RCC 7860 (cell line): ENCODE measurements around the gene UFSP1.
"Not testable (repeated sequence)": the region's sequence is repeated elsewhere in the genome, so short reads cannot be mapped to it uniquely, and the experiment has no call there.

Experiments used
- DNase-seq: peaks from one replicate; pipeline ENCODE4 v3.0.0-alpha.2; 2015; ENCODE audit warnings: low spot score
- FAIRE-seq: peaks from 2 replicates; lab custom pipeline; 2012; peaks lifted over from hg19 to GRCh38; lab: Jason Lieb, UNC

Gene UFSP1

DNA sequence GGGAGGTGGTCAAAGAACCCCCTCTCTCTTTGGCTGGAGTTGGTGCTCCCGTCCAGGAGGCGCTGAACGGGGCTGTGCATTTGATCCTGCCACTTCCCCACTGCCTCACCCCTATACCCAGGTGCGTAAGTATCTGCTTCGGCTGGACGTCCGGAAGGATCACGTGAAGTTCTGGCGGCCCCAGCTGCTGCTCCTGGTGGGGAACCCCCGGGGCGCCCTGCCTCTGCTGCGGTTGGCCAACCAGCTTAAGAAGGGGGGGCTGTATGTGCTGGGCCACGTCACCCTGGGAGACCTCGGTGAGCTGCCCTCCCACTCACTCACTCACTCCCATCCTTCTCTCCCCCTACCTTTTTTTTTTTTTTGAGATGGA is 27.9 kb downstream of the UFSP1 start:
- FAIRE-seq (no peak), DNase-seq (no peak)

DNA sequence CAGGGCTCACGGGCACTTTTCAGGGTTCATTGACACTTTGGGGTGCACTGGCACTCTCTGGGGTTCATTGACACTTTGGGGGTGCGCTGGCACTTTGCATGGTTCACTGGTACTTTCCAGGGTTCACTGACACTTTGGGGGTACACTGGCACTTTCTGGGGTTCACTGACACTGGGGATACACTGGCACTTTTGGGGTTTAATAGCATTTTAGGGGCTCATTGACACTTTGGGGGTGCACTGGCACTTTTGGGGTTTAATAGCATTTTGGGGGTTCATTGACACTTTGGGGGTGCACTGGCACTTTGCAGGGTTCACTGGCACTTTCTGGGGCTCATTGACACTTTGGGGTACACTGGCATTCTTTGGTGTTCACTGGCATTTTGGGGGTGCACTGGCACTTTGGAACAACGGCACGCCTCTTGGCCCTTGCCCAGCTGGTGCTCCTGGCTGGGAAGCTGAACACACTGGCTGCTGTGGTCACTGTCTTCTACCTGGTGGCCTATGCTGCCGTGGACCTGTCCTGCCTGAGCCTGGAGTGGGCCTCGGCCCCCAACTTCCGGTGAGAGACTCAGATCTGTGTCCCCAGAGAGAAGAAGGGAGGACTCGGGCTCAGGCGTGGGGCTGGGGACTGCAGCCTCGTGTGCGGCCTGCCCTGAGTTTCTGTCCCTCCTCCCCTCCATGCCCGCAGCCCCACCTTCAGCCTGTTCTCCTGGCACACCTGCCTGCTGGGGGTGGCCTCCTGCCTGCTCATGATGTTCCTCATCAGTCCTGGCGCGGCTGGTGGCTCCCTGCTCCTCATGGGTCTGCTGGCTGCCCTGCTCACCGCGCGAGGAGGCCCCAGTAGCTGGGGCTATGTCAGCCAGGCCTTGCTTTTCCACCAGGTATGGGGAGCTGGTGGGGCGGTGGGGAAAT is 28.6 kb downstream of the UFSP1 start:
- DNase-seq, result no peak
- FAIRE-seq, result no peak

DNA sequence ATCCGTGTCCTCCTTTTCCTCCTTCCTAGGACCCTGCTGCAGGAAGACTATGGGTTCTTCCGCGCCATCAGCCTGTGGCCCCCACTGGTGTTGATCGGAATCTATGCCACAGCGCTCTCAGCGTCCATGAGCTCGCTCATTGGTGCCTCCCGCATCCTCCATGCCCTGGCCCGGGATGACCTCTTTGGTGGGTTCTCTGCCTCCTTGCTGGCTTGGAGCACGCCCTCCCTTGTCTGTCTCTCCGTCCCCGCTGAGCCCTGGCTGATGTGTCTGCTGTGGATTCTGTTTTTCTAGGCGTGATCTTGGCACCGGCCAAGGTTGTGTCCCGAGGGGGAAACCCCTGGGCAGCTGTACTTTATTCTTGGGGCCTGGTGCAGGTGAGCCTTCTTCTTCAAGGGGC is 29.7 kb downstream of the UFSP1 start:
- no peak for FAIRE-seq
- no peak for DNase-seq

DNA sequence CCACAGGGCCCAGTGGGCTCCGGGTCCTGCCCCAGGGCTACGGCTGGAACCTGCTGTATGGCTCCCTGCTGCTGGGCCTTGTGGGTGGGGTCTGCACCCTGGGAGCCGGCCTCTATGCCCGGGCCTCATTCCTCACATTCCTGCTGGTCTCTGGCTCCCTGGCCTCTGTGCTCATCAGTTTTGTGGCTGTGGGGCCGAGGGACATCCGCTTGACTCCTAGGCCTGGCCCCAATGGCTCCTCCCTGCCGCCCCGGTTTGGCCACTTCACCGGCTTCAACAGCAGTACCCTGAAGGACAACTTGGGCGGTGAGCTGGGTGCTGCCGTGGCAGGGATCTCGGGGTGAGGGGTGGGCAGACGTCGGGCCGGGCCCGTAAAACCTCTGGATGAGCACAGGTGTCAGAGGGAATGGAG is 32.6 kb downstream of the UFSP1 start:
- DNase-seq (no peak), FAIRE-seq (no peak)

DNA sequence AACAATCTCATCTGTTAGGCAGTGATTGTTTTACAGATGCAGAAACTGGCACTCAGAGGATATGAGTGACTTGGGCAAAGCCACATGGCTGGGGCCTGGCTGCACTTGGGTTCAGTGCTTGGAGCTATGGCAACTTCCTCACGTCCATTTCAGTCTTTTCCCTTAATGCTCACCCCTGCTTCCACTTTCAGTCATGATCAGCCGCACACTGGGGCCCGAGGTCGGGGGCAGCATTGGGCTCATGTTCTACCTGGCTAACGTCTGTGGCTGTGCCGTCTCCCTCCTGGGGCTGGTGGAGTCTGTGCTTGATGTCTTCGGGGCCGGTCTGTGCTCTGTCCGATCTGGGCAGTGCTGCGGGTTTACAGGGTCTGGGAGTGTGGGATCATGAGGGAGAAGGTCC is 34.0 kb downstream of the UFSP1 start:
- FAIRE-seq (no peak), DNase-seq (no peak)

DNA sequence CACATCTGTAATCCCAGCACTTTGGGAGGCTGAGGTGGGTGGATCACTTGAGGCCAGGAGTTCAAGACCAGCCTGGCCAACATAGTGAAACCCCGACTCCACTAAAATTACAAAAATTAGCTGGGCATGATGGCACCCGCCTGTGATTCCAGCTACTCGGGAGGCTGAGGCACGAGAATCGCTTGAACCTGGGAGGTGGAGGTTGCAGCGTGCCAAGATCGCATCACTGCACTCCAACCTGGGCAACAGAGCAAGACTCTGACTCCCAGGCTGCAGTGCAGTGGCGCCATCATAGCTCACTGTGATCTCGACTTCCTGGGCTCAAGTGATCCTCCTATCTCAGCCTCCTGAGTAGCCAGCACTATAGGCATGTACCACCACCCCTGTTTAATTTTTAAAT is 34.6 kb downstream of the UFSP1 start:
- DNase-seq, FAIRE-seq: not testable (repeated sequence)

DNA sequence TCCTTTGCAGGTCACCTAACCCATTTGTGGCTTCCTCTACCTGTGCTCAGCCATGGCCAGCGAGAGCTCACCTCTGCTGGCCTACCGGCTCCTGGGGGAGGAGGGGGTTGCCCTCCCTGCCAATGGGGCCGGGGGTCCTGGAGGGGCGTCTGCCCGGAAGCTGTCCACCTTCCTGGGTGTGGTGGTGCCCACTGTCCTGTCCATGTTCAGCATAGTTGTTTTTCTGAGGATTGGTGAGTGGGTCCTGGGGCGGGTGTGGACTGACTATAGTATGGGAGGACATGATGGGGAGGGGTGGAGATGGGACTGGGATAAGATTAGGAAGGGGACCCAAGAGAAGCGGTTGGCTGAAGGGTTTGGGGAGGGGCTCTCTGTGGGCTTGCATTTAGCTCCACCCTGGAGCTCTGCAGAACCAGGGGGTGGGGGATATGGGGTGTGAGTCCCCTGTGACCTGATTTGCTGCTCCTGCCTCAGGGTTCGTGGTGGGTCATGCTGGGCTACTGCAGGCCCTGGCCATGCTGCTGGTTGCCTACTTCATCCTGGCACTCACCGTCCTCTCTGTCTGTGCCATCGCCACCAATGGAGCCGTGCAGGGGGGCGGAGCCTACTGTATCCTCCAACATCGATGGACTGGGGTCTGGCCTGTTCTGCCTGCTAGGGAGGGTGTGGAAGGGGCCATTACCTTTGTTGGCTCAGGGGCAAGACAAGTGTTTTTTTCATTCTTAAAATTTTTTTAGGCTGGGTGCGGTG is 35.2 kb downstream of the UFSP1 start:
- no peak for DNase-seq
- FAIRE-seq, result no peak

DNA sequence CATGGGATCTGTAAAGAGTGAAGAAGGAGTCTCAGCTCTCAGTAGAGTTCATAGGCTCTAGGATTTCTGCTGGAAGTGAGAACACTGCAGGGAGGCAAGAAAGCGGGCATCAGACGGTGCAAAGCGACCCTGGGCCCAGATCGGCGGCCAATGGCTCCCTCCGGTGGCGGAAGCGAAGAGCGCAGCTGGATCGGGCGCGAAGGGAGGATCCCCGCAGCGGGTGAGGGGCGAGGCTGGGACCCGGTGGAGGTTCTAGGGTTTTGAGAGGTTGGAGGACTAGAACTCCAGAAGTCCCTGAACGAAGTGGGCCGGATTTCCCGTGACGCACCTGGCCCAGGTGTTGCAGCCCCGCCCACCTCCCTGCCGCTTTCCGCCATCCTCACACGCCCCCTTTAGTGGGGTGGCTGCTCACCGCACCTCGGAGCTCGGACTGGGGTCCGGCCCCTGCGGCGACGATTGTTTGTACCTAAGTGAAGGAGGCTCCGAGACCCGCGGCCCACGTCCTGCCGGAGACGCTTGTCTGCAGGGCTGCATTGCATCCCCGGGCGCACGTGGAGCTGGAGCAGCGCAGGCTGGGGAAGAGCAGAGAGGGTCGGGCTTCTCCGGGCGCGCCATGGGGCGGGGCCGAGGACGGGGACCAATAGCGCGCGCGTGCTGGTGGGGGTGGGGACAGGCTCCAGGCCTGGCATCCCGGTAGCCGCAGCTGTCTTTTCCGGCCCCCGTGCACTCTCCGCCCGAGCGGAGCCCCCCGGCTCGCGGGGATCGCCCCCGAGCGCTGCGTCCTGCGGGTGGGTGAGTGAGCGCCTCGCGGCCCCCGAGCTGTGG is 37.3 kb downstream of the UFSP1 start, which contains the start of gene SLC12A9:
SLC12A9 (plus strand) TSS at position 666 of the 825 bp plus-strand sequence. CDS start 1,485 bp downstream, outside the sequence.
- peak; percentile 78 for DNase-seq
- FAIRE-seq, result peak; percentile 14

DNA sequence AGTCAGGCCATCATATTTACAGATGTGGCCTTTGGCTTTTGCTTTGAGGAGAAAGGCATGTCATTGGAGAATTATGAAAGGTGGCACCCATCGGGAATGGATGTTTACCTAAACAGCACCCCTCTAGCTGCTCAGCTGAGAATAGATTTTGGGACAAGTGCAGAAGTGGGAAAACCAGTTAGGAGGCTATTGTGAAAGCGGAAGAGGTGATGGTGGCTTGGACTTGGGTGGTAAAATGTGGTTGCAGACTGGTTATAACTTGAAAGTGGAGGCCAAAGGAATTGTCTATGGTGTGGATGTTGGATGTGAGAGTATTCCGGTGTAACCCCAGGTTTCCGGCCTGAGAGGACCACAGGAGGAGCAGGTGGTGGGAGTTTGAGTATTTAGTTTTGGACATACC is 42.2 kb downstream of the UFSP1 start:
- no peak for DNase-seq
- no peak for FAIRE-seq

DNA sequence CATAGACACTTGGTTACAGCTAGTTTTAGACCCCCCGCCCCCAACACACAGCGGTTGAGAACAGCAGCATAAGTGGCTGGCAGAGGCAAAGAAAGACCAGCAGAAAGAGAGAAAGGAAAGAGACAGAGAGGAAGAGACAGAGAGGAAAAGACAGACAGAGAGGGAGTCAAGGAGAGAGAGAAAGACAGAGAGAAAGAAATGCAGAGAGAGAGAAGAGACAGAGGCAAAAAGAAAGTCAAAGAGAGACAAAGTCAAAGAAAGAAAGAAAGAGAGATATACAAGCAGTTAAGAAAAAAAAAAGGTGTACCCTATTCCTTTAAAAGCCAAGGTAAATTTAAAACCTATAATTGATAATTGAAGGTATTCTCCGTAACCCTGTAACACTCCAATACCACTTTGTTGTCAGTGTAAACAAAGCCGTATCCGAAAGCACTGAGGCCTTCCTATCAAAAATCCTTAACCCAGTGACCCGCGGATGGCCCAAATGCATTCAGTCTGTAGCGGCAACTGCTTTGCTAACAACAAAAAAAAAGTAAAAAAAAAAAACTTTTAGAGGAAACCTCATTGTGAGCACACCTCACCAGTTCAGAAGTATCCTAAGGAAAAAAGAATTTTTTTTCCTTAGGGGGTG is 48.9 kb downstream of the UFSP1 start:
- FAIRE-seq, result no peak
- no peak for DNase-seq

DNA sequence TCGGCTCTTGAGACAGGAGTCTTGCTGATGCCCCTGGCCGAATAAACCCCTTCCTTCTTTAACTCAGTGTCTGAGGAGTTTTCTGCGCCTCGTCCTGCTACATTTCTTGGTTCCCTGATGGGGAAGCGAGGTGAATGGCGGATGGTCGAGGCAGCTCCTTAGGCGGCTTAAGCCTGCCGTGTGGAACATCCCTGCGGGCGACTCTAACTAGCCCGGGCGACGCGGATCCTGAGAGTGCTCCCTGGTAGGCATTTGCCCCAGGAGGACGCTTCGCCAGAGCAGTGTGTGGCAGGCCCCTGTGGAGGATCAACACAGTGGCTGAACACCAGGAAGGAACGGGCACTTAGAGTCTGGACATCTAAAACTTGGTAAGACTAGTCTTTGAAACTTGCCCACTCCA is 50.2 kb downstream of the UFSP1 start:
- DNase-seq, result no peak
- FAIRE-seq, result no peak
